NAMALWA (cell line): ENCODE measurements around the gene AHNAK.
"Not testable (repeated sequence)": the region's sequence is repeated elsewhere in the genome, so short reads cannot be mapped to it uniquely, and the experiment has no call there.

Source experiments
- DNase-seq: peaks from one replicate; pipeline ENCODE4 v3.0.0-alpha.2; 2015; ENCODE audit warnings: low spot score

Gene AHNAK

DNA sequence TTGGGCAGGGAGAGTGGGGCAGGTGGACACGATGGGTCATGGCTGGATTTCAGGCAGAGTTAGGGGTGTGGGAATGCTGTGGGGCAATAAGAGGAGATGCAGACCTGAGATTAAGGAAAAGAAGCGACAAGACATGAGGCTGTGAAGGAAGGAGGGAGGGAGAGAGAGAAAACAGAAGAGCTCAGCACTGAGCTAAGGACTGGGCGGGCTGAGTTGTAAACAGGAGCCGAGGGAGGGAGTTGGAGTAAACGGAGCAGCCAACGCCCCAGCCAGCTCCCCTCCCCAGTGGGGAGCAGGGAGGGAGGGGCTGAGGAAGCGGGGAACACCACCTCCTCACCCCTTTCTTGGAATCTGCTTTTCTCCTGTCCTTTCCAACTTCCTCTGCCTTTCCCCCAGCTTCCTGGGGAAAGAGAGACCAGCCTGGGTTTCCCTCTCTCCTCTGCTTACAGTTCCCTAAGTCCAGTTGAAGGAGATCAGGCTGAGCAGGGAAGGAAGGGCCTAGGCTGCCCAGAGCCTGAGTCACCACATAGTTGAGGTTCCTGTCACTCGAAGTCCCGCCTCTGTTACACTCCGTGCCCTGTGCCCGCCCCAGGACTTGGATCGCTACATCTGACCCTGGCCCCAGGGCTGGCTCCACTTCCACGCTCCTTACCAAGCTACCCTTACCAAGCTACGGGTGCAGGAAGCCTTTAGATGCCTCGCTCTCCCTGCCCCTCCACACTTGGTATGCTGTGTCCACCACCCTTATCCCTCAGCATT is 6.7 kb upstream of the AHNAK start:
- no peak for DNase-seq

DNA sequence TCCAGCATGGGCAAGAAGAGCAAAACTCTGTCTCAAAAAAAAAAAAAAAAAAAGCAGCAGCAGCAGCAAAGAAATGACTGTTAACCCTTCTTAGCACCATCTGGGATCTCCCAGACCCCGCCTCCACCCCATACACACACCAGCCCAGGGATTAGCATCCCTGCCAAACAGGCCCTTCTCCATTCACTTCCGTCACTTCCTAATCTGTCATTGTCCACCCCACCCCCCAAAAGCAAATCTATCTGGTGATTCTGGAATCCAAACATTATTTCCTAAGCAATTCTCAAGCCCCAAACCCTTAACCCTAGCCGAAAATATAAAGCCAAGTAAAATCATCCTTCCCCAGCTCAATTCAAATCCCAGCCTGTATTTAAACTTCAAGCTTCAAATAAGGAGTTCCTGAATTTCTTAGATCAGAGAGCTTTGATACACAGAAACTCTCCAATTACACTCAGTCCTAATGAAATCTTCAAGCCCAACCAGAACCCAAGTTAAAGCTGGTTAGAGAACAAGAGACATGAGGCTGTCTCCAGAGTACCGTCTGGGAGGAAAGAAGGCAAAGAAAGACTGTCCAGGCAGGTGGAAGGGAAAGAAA is 6.0 kb upstream of the AHNAK start:
- no peak for DNase-seq

DNA sequence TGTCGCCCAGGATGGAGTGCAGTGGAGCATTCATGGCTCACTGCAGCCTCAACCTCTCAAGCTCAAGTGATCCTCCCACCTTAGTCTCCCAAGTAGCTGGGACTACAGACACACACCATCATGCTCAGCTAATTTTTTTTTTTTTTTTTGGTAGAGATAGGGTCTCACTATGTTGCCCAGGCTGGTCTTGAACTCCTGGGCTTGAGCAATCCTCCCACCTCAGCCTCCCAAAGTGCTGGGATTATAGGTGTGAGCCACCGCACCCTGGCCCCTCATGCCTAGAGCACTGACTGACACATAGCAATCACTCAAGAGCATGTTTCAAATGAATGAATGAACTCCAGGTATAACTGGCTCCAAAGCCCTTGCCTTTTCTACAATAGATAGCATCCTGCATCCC is 3.9 kb upstream of the AHNAK start:
- not testable (repeated sequence) for DNase-seq

GRCh38 chr11:62548545-62549335 is 2.1 kb upstream of the AHNAK start:
- no peak for DNase-seq

DNA sequence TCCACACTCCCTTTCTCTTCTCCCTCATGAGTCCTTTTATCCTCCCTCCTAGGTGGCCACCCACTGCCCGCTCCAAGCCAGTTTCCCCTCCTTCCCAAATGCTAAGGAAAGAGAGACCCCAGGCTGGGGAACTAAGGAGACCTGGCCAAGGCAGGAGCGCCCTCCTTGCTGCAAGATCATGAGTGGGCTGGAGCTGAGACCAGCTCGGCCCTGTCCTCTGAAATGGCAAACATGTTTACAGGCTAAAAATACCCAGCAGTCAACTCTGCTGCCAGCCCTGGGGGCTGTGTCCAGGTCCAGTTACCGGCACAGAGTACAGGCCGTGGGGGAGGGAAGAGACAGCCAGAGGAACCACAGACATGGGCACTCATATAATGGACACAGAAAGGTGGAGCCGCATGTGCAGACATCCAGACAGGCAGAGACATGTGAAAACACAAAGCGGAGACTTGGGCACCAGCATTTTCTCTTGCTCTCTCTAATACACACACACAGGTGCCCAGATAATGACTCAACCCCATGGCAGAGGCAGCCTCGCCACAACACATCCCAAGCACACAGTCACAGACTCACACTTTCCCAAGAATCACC is 1.2 kb upstream of the AHNAK start:
- no peak for DNase-seq

DNA sequence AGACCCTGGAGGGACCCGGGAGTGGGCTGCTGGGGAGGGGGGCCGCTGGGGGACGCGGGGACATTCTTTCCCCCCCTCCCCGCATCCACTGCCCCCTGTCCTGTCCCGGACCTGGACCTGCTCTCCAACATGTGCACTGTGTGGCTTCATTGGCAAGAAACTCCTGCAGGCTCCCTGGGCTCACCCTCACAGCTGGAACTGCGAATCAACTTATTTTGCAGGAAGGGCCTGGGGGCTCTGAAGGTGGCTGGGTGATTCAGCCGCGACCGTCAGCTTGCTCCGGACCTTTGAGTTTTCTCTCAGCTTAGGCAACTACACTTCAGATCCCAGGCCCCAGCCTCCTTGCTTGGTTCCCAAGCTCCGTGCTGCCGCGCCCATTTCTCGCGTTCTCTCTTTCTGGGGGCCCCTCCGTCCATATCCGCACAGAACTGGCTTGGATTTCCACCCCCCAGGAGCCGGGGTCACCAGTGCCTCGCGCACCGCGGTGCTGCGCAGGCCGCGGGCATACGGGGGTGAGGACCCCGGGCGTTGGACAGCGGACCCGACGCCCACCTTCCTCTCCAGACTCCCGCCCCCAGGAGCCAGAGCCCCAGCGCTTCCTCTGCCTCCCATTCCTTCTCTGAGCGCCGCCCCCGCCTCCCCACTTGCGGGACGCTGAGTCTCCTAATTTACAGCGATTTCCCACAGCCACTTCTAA is 471 bp upstream of the AHNAK start:
- DNase-seq: no peak

DNA sequence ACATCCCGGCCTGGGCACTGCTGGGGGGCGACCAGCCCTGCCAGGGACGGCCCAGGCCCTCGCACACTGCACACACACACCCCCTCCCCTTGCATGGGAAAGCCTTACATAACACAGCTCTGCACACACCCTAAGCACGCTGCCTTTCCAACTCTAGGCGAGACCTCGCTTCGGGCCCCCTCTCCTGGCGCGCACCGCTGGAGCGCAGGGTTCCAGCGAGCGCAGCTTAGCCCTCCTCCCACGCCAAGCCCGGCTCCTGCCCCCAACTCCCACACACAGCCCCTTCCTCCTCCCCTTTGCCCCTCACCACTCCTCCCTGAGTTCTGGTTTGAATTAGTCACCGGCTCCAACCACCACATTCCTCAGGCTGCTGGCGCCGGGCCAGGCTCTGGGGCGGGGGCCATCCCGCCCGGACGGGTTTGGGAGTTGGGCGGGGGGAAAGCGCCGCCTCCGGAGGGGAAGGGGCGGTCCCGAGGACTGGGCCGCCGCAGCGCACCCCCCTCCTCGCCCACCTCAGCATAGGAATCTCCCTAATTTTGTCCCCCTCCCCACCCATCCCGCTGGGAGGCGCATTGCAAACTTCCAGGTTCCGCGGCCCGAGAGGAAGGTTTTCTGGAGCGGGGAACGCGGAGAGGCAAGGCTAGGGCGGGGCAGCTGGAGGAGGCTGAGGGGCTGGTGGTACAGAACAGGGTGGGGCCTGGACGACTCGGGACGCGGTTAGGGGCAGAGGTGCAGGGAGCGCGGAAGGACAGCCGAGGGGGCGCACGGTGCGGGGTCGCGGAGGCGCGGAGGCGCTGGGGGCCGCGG is 966 bp downstream of the AHNAK start:
- DNase-seq: no peak

- DNase-seq: no peak
Measured at GRCh38 chr11:62544581-62545436, 1.8 kb downstream of the AHNAK start.

- DNase-seq: no peak
Measured at GRCh38 chr11:62543680-62544444, 2.7 kb downstream of the AHNAK start.

DNA sequence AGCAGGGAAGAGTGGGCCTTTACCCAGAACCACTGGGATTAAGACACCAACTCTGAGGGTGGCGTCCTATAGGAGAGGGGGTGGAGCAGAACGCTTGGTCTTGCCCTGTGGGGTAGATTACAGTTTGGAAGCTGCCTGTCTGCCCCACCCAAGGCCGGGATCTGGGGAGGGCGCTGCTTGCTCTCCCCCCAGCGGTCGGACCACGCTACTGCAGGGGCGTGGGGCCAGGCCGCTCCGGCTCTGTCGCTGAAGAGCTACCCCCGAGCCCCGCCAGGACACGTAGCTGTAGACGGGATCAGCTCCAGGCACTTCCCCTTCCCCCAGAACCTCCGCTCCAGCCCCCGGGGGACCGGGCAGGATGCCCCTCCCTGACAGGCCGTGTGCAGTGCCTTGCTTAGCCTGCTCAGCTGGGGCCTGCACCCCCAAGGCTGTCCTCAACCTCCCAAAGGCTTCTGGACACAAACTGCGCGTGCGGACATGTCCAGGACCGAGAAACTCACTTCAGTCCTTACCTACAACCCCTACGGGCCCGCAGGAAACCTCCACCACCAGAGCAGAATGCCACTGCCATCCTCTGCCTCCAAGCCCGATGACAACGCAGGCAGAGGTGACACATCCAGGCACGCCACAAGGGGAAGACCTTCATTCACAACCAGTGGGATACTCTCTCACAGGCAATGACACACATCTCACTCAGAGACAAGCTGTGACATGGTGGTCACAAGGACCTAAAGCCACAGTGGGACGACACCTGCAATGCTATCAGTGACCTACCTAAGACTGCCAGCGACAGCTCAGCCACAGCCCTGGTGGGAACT is 3.6 kb downstream of the AHNAK start:
- peak; percentile 75 for DNase-seq

DNA sequence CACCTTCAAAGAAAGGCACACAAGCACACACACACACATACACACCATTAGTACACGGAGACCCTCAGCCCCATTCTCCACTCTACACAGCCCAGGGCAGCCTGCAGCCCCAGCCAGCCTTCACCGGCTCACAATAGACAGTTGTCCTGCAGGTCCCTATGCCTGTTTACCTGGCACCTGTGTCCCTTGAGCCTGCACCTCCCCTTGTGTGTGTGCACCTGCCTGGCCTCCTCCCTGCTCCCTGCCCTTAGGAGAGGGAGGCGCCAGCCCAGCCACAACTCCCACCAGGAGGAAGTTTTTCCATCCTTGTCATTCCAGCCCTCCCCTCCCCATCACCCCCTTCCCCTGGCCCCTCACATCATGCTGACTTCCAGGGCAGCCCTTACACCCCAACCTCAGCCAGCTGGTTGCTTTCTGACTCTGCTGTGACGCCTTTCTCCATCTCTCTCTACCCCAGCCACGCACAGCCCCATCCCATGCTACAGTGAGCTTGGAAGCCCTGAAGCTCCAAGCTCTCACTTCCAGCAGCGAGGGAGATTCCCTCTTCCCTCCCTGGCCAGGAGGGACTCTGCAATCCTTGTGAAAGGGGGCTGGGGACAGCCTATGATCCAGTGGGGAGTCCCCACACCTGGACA is 4.4 kb downstream of the AHNAK start:
- DNase-seq: no peak

DNA sequence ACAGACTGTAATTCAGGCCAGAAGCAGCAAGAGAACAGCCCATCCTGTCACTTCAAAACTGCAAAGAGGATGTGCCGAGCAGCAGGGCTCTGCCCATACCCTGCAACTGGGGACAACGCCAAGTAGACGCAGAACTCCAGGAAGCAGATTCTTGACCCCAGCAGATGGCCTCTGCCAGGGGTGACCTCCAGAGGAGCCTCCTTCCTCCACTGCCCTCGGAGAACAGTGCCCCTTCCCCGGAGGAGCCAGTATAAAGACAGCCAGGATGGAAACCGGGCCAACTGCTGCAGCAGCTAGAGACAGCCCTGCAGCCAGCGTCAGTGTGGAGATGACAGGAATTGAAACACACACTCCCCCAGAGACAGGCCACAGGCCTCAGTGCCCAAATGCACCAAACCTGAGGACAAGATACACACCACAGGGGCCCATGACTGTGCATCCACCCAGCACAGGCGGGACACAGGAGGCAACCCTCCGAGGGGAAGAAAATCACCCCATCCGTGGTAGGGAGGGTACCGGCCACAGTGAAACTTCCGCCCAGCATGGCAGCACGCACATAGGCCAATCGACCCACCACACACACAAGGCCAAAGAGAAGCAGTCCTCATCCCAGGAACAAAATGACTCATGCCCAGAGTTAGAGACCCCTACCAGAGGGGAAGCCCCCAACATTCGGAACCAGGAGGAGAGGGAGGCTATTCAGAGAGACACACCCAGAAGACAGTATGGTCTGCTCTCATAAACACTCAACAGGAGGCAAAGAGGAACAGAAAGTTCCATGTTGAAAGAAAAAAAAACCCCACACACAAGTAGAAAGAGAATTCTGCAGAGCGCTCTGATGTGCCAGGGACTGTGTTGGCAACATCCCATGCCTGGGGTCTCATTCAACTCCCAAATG is 5.6 kb downstream of the AHNAK start:
- no peak for DNase-seq

DNA sequence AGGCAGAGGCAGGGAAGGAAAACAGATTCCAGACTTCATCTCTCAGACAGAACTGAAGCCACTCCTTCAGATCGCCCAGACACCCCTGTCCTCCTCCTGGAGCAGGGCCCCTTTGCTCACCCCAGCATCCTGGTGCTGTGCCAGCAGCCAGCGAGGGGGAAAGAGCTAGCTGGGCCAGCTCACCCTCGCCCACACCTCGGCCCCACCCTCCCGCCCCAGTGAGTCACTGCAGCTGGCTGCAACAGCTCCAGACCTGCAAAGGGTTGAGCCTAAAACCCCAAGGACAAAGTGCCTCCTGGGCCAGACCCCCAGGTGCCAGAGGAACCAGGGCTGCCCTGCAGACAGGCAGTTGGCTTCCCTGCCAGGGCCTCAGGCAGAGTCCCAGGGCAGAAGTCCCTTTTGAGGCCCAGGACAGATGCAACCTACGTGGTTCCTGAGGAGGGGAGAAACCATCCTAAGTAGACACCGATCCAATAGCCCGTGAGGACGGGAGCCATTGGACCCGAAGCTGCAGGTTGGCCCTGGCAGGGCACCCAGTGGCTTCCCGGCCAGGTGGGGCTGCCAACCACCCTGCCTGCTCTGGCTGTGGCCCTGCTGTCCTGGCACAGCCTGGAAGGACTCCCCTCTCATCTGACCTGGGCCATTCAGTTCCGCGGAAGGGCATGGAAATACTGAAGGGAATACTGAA is 7.2 kb downstream of the AHNAK start:
- no peak for DNase-seq

DNA sequence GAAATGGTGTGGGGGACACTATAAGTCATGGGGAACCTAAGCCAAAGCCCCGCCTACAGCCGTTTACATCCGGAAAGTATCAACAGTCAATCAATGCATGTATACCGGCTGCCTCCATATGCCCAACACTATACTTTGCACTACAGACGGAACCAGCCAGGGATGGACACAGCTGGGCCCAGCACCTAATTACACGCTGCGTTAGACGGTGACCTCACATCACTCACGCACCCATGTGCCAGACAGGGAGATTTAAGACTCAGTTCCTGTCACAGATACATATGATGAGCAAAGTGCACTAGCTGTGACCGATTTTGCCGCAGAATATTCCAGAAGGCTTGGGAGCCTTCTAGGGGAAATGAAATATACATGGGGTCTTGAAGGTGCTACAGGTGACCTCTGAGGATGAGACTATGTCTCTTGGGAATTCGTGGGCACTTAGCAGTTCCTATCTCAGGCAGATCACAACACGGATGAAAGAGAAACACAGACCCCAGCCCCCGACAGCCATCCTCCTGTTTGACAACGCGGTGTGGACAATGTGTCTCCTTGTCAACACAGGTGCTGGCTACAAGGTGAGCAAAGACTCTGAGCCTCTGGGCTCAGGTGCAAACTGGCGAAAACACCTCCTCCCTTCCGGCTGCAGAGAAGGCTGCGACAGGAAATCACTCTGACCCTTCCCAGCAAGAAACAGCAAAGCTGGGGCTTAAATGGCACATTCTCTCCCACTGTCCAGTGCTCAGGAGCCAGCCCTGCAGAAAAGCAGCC is 8.0 kb downstream of the AHNAK start:
- no peak for DNase-seq

- no peak for DNase-seq
Measured at GRCh38 chr11:62536301-62536957, 10.2 kb downstream of the AHNAK start.
